22Rv1 (cell line): Measurements from ENCODE around the gene UVRAG.

Experiments
- H3K27ac ChIP-seq: fragments of 450-650 bp; 2 replicates; pipeline ENCODE4 v1.5.1; 2017
- CTCF ChIP-seq: fragments of 450-650 bp; IDR thresholded peaks from 2 replicates; pipeline ENCODE4 v1.5.1; 2017; ENCODE audit warnings: mild to moderate bottlenecking
- ZFX ChIP-seq: fragments of 450-650 bp; IDR thresholded peaks from 2 replicates; pipeline ENCODE4 v1.6.1; 2017; ENCODE audit warnings: antibody characterized with exemption, borderline replicate concordance

UVRAG gene

DNA sequence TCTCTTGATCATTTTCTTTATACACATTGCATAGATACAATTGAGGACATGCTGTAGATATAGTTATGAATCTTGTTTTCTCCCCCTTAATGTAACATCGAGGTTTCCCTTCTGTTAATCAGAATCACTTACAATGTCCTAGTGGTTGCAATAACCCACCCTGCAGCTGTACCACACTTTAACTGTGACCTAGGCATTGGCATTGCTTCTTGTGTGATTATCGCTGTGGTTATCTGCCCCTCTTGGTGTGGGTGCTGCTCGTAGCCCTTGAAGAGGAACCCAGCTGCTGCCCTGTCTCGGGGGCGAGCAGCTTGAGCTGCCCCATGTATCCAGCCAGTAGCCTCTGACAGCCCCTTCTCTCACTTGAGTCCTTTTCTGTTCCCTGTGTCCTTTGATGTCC is 44.9 kb upstream of the UVRAG start:
- TF ChIP-seq CTCF = no peak
- no peak for TF ChIP-seq ZFX
- no peak overlapping the region for H3K27ac ChIP-seq

DNA sequence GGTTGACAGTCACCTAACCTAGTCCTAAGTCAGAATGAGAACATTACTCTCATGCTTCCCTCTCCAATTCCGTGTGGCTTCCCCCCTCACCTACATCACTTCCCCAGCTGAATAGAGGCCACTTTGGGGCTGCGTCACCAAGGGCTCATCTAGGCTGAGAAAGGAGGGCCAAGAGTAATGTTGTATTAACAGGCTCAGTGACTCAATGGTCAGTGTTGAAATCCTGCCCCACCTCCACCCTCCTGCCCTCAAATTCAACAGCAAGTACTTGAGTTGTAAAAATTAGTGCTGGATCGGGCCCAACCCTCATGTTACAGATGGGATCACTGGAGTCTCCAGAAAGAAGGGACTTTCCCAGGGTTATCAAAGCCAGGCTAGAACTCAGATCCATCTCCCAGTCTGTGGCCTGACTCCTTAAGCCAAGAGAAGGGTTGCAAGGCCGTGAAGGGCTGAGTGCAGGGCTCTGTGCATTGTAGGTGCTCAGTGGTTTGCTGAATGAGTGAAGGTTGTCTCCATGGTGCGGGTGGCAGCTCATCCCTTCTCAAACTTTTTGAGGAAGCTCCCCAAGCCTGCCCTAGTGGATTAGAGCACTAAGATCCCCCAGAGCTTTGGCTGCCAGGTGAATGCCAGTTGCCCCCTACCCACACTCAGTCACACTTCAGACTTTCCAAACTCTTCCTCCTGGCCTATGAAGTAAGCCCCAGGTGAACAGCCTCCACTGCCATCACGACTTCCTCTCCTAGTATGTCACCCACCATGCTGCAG is 43.2 kb upstream of the UVRAG start:
- TF ChIP-seq ZFX (no peak), CTCF (no peak)
- no peak overlapping the region for H3K27ac ChIP-seq

DNA sequence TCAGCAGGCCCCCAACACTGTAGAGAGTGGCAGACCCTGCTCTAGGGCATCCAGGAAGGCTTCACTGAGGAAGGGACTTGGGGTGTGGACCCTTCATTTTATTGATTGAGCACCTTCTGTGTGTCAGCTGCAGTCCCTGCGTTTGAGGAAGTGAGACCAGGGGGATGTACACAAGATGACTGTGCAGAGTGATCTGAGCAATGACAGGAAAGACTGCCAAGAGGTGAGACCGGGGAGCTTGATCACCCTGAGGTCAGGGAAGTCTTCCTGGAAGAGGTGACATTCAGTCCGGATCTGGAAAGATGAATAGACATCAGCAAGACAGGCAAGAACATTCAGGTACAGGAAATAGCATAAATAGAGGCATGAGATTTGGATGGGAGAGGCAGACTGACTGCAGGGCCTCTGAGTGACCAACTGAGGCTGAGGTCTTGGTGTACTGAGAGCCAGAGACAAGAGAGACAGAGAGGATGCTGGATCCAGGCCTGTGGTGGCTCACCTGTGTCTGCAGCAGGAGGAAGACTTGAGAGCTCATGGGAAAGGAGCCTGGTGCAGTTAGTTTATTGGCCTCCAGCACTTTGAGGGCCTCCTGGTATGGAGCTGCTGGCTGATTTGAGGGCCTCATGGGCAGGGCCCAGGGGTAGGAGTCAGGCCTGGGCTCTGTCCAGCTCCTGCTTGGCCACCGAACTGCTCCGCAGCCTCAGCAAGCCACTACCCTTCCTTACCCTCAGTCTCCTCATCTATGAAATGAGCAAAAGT is 41.2 kb upstream of the UVRAG start:
- TF ChIP-seq CTCF (no peak), ZFX (no peak)

GRCh38 chr11:75775056-75775455 is 40.0 kb upstream of the UVRAG start:
- TF ChIP-seq CTCF (no peak), ZFX (no peak)
- H3K27ac ChIP-seq = no peak overlapping the region

More for the DNA sequence above, 41.2 kb upstream of the UVRAG start:
- H3K27ac ChIP-seq = no peak overlapping the region

GRCh38 chr11:75776546-75776945 is 38.5 kb upstream of the UVRAG start:
- TF ChIP-seq CTCF = no peak
- H3K27ac ChIP-seq = no peak overlapping the region

DNA sequence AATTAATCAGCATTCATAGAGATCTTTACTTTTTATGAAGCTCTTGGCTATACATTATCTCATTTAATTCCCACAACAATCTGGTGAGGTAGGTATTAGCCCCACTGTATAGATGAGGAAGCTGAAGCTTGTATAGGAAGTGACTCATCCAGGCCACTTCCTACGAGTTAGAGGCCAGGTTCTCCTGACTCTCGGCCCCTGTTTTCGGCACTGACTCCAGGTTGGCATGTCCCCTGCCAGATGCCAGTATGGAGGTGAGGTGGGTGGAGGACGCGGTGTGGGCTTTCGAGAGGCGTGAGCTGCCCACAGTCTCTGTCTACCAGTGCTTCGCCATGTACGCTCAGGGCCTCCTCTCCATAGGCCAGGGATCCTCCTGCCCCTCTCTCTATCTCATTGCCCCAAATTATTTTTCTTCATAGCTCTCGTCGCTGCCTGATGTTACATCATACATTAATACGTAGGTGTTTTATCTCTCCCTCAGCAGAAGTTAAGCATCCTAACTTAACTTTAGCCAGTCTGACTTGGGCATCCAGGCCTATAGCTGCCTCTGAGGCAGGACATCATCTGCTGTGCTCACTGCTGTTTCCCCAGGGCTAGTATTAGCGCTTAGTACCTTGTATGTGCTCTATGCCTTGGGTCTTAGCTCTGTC is 37.4 kb upstream of the UVRAG start:
- TF ChIP-seq ZFX = no peak
- TF ChIP-seq CTCF = no peak
- H3K27ac ChIP-seq = no peak overlapping the region

GRCh38 chr11:75778962-75779361 is 36.0 kb upstream of the UVRAG start:
- no peak overlapping the region for H3K27ac ChIP-seq
- TF ChIP-seq ZFX (no peak), CTCF (no peak)
